Measurements from ENCODE around the gene PSMC6. TPM values are rescaled to one million over a fixed set of nuclear protein-coding genes. Genes with fewer than 3 reads are reported as not detected.
"Not testable (repeated sequence)": the region's sequence is repeated elsewhere in the genome, so short reads cannot be mapped to it uniquely, and the experiment has no call there.

Gene PSMC6
- total and polyA plus RNA-seq, 2 of the 13 experiments (the other 11 are each of a cell fraction or from before 2014, with no cell fraction given) = 90.0 to 210 TPM

DNA sequence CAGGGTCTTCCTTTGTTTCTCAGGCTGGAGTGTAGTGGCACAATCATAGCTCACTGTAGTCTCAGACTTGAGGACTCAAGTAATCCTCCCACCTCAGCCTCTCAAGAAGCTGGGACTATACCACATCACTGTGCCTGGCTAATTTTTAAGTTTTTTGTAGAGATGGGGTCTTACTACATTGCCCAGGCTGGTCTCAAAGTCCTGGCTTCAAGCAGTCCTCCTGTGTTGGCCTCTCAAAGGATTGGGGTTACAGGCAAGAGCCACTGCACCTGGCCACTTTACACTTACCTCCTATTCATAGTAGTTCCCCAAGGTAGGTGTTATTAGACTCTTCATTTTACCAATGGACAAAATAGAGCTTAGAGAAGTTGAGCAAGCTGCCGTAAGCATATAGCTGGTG lies 52.1 kb downstream of the PSMC6 start:
- ChIA-PET POLR2A (interaction anchor here (0.7 to 1.1 kb wide), 2 partner anchors 9 to 37 kb away, joined by 3 read pairs; no protein-coding TSS in a partner anchor), CTCF (ENCODE audit: low intra/inter-chr PET ratio, low total read pairs) (no interaction called here)
- peaks cover 34% of the 10 kb centered on the region for H3K4me1 ChIP-seq (ENCODE audit: insufficient read depth, low read length)
- no peak overlapping the region for H3K4me3 ChIP-seq (replicated peaks in 1 of 3; ENCODE audit: insufficient read depth in 1 of 3, low read depth in 2 of 3, low read length in 3 of 3)
- H3K27ac ChIP-seq (ENCODE audit: extremely low read length, insufficient read depth, low read length) = no peak overlapping the region
- H3K9me3 ChIP-seq (ENCODE audit: low read length) = no peaks in the 10 kb centered on the region
- DNase-seq (ENCODE audit: low spot score) (no peak), ATAC-seq (no peak), FAIRE-seq (no peak)
- no peaks in the 10 kb centered on the region for H3K27me3 ChIP-seq (ENCODE audit: control insufficient read depth in 1 of 2, insufficient read depth in 2 of 2, low read length in 2 of 2)
- 100% methylated on average over 1 of the region's 1 CpG for WGBS (ENCODE audit: low lambda C conversion rate)
- intact Hi-C loops (cut with micrococcal nuclease; ENCODE audit: unreplicated experiment) (no loop called here), in situ Hi-C loops (cut with HindIII; ENCODE audit: extremely low pct_ligation_motif_present, low pct_unique_long_range_greater_than_20kb) (no loop called here)
- peaks cover 2 to 12% of the 10 kb centered on the region in 2 experiments; a peak in 4 of 5 replicates for H3K36me3 ChIP-seq (replicated peaks in 1 of 2; ENCODE audit: control insufficient read depth in 1 of 2, insufficient read depth in 2 of 2, low read length in 2 of 2)
- peaks cover 3% of the 10 kb centered on the region for H3K79me2 ChIP-seq (ENCODE audit: insufficient read depth, low read length)
- no peak overlapping the region for H3K9ac ChIP-seq (ENCODE audit: insufficient read depth, low read depth, low read length)
- H4K20me1 ChIP-seq (ENCODE audit: insufficient read depth, low read length) = no peaks in the 10 kb centered on the region
- no TSS peak for BruUV-seq (replicated peaks)
- no peak overlapping the region for H3K4me2 ChIP-seq (ENCODE audit: low read depth, low read length)
- H2AFZ ChIP-seq (ENCODE audit: low read length) = no peak overlapping the region
- TF ChIP-seq SCMH1 (CRISPR knock-in tag; IDR thresholded peaks at IDR 0.05; ENCODE audit: borderline replicate concordance) (no peak), ZNF121 (CRISPR knock-in tag; IDR thresholded peaks at IDR 0.05) (peak; percentile 77), ZNF629 (CRISPR knock-in tag; conservative IDR thresholded peaks at IDR 0.05) (no peak), KLF15 (CRISPR knock-in tag; IDR thresholded peaks at IDR 0.05; ENCODE audit: borderline replicate concordance) (no peak)

GRCh38 chr14:52762923-52763322 lies 55.9 kb downstream of the PSMC6 start:
- H3K79me2 ChIP-seq (ENCODE audit: insufficient read depth, low read length); DNase-seq (ENCODE audit: low spot score); BruUV-seq (replicated peaks); intact Hi-C loops (cut with micrococcal nuclease; ENCODE audit: unreplicated experiment); H3K4me1 ChIP-seq (ENCODE audit: insufficient read depth, low read length); H3K9me3 ChIP-seq (ENCODE audit: low read length); H3K4me3 ChIP-seq (replicated peaks in 1 of 3; ENCODE audit: insufficient read depth in 1 of 3, low read depth in 2 of 3, low read length in 3 of 3); H4K20me1 ChIP-seq (ENCODE audit: insufficient read depth, low read length); H3K27me3 ChIP-seq (ENCODE audit: control insufficient read depth in 1 of 2, insufficient read depth in 2 of 2, low read length in 2 of 2); POLR2A ChIA-PET; H2AFZ ChIP-seq (ENCODE audit: low read length); H3K4me2 ChIP-seq (ENCODE audit: low read depth, low read length); in situ Hi-C loops (cut with HindIII; ENCODE audit: extremely low pct_ligation_motif_present, low pct_unique_long_range_greater_than_20kb); ATAC-seq; CTCF ChIA-PET (ENCODE audit: low intra/inter-chr PET ratio, low total read pairs); H3K9ac ChIP-seq (ENCODE audit: insufficient read depth, low read depth, low read length); FAIRE-seq; H3K27ac ChIP-seq (ENCODE audit: extremely low read length, insufficient read depth, low read length): not testable (repeated sequence)
- H3K36me3 ChIP-seq (replicated peaks in 1 of 2; ENCODE audit: control insufficient read depth in 1 of 2, insufficient read depth in 2 of 2, low read length in 2 of 2) = peaks cover 6 to 33% of the 10 kb centered on the region in 2 experiments; a peak in 4 of 5 replicates
- WGBS (ENCODE audit: low lambda C conversion rate) = 93% methylated on average over 4 of the region's 4 CpGs

Measured in HepG2 (cell line).